Measurements from ENCODE around the gene SRD5A3.
A peak's percentile ranks its signal among the peaks of the same experiment; 100 is the strongest.

The SRD5A3 gene

GRCh38 chr4:55373461-55373860 is 27.4 kb downstream of the SRD5A3 start:
- Histone ChIP-seq H3K27ac (ENCODE audit: low read depth, low read length, severe bottlenecking) (no peak overlapping the region), H3K4me1 (ENCODE audit: control insufficient read depth, insufficient read depth, low read length, poor library complexity, severe bottlenecking) (no peaks in the 10 kb centered on the region)

GRCh38 chr4:55376698-55377097 is 30.7 kb downstream of the SRD5A3 start:
- H3K36me3 ChIP-seq (ENCODE audit: control insufficient read depth, insufficient read depth, low read length), result no peaks in the 10 kb centered on the region
- H3K9me3 ChIP-seq (ENCODE audit: control insufficient read depth, low read length), result no peaks in the 10 kb centered on the region
- whole genome bisulfite sequencing, 2 experiments (ENCODE audit: insufficient coverage in 2 of 2), result 89 to 92% methylated on average over 2 of the region's 2 CpGs
- H3K27ac ChIP-seq (ENCODE audit: low read depth, low read length, severe bottlenecking), result no peak overlapping the region
- H3K4me3 ChIP-seq (ENCODE audit: extremely low read depth, insufficient read depth, low read length, poor library complexity, severe bottlenecking), result no peak overlapping the region
- no peaks in the 10 kb centered on the region for H3K4me1 ChIP-seq (ENCODE audit: control insufficient read depth, insufficient read depth, low read length, poor library complexity, severe bottlenecking)

More at GRCh38 chr4:55373461-55373860, 27.4 kb downstream of the SRD5A3 start:
- H3K36me3 ChIP-seq (ENCODE audit: control insufficient read depth, insufficient read depth, low read length), result peaks cover 6% of the 10 kb centered on the region
- no peaks in the 10 kb centered on the region for H3K9me3 ChIP-seq (ENCODE audit: control insufficient read depth, low read length)
- H3K4me3 ChIP-seq (ENCODE audit: extremely low read depth, insufficient read depth, low read length, poor library complexity, severe bottlenecking), result no peak overlapping the region
- 100% methylated on average over 1 of the region's 1 CpG; no CpG with 5 or more reads in 1 of the 2 experiments for WGBS, 2 experiments (ENCODE audit: insufficient coverage in 2 of 2)

- Histone ChIP-seq H3K9me3 (ENCODE audit: control insufficient read depth, low read length) (no peaks in the 10 kb centered on the region), H3K4me1 (ENCODE audit: control insufficient read depth, insufficient read depth, low read length, poor library complexity, severe bottlenecking) (no peaks in the 10 kb centered on the region), H3K4me3 (ENCODE audit: extremely low read depth, insufficient read depth, low read length, poor library complexity, severe bottlenecking) (no peak overlapping the region), H3K36me3 (ENCODE audit: control insufficient read depth, insufficient read depth, low read length) (no peaks in the 10 kb centered on the region), H3K27ac (ENCODE audit: low read depth, low read length, severe bottlenecking) (no peak overlapping the region)
- 86 to 90% methylated on average over 7 to 8 of the region's 13 CpGs for WGBS, 2 experiments (ENCODE audit: insufficient coverage in 2 of 2)
These were observed 32.8 kb downstream of the SRD5A3 start for GRCh38 chr4:55378617-55379467.

GRCh38 chr4:55380576-55380975 is 34.5 kb downstream of the SRD5A3 start:
- Histone ChIP-seq H3K9me3 (ENCODE audit: control insufficient read depth, low read length) (no peaks in the 10 kb centered on the region), H3K4me1 (ENCODE audit: control insufficient read depth, insufficient read depth, low read length, poor library complexity, severe bottlenecking) (peaks cover 8% of the 10 kb centered on the region), H3K36me3 (ENCODE audit: control insufficient read depth, insufficient read depth, low read length) (no peaks in the 10 kb centered on the region), H3K4me3 (ENCODE audit: extremely low read depth, insufficient read depth, low read length, poor library complexity, severe bottlenecking) (no peak overlapping the region), H3K27ac (ENCODE audit: low read depth, low read length, severe bottlenecking) (no peak overlapping the region)
- 90 to 100% methylated on average over 1 of the region's 2 CpGs for WGBS, 2 experiments (ENCODE audit: insufficient coverage in 2 of 2)

GRCh38 chr4:55381502-55381901 is 35.5 kb downstream of the SRD5A3 start:
- no peak overlapping the region for H3K4me3 ChIP-seq (ENCODE audit: extremely low read depth, insufficient read depth, low read length, poor library complexity, severe bottlenecking)
- H3K27ac ChIP-seq (ENCODE audit: low read depth, low read length, severe bottlenecking), result no peak overlapping the region
- H3K4me1 ChIP-seq (ENCODE audit: control insufficient read depth, insufficient read depth, low read length, poor library complexity, severe bottlenecking), result peaks cover 16% of the 10 kb centered on the region
- H3K9me3 ChIP-seq (ENCODE audit: control insufficient read depth, low read length), result no peaks in the 10 kb centered on the region
- 80 to 96% methylated on average over 5 of the region's 7 CpGs for WGBS, 2 experiments (ENCODE audit: insufficient coverage in 2 of 2)
- H3K36me3 ChIP-seq (ENCODE audit: control insufficient read depth, insufficient read depth, low read length), result no peaks in the 10 kb centered on the region

GRCh38 chr4:55382488-55383003 is 36.5 kb downstream of the SRD5A3 start:
- Histone ChIP-seq H3K27ac (ENCODE audit: low read depth, low read length, severe bottlenecking) (no peak overlapping the region), H3K9me3 (ENCODE audit: control insufficient read depth, low read length) (no peaks in the 10 kb centered on the region), H3K4me3 (ENCODE audit: extremely low read depth, insufficient read depth, low read length, poor library complexity, severe bottlenecking) (no peak overlapping the region), H3K4me1 (ENCODE audit: control insufficient read depth, insufficient read depth, low read length, poor library complexity, severe bottlenecking) (peaks cover 21% of the 10 kb centered on the region), H3K36me3 (ENCODE audit: control insufficient read depth, insufficient read depth, low read length) (no peaks in the 10 kb centered on the region)
- WGBS, 2 experiments (ENCODE audit: insufficient coverage in 2 of 2), result 83% methylated on average over 2 of the region's 3 CpGs; no CpG with 5 or more reads in 1 of the 2 experiments

- H3K4me1 ChIP-seq (ENCODE audit: control insufficient read depth, insufficient read depth, low read length, poor library complexity, severe bottlenecking), result peaks cover 21% of the 10 kb centered on the region
- H3K9me3 ChIP-seq (ENCODE audit: control insufficient read depth, low read length), result no peaks in the 10 kb centered on the region
- peak overlapping the region; percentile 66 for H3K27ac ChIP-seq (ENCODE audit: low read depth, low read length, severe bottlenecking)
- H3K36me3 ChIP-seq (ENCODE audit: control insufficient read depth, insufficient read depth, low read length), result no peaks in the 10 kb centered on the region
- H3K4me3 ChIP-seq (ENCODE audit: extremely low read depth, insufficient read depth, low read length, poor library complexity, severe bottlenecking), result no peak overlapping the region
- 93% methylated on average over 2 of the region's 3 CpGs; no CpG with 5 or more reads in 1 of the 2 experiments for WGBS, 2 experiments (ENCODE audit: insufficient coverage in 2 of 2)
These were observed 39.2 kb downstream of the SRD5A3 start for GRCh38 chr4:55385201-55385649.

- H3K27ac ChIP-seq (ENCODE audit: low read depth, low read length, severe bottlenecking), result no peak overlapping the region
- peaks cover 21% of the 10 kb centered on the region for H3K4me1 ChIP-seq (ENCODE audit: control insufficient read depth, insufficient read depth, low read length, poor library complexity, severe bottlenecking)
- no peak overlapping the region for H3K4me3 ChIP-seq (ENCODE audit: extremely low read depth, insufficient read depth, low read length, poor library complexity, severe bottlenecking)
- H3K9me3 ChIP-seq (ENCODE audit: control insufficient read depth, low read length), result no peaks in the 10 kb centered on the region
- no peaks in the 10 kb centered on the region for H3K36me3 ChIP-seq (ENCODE audit: control insufficient read depth, insufficient read depth, low read length)
These were observed 40.0 kb downstream of the SRD5A3 start for GRCh38 chr4:55386073-55386472.

GRCh38 chr4:55386840-55387239 is 40.8 kb downstream of the SRD5A3 start:
- Histone ChIP-seq H3K27ac (ENCODE audit: low read depth, low read length, severe bottlenecking) (no peak overlapping the region), H3K36me3 (ENCODE audit: control insufficient read depth, insufficient read depth, low read length) (no peaks in the 10 kb centered on the region), H3K4me3 (ENCODE audit: extremely low read depth, insufficient read depth, low read length, poor library complexity, severe bottlenecking) (no peak overlapping the region), H3K9me3 (ENCODE audit: control insufficient read depth, low read length) (no peaks in the 10 kb centered on the region), H3K4me1 (ENCODE audit: control insufficient read depth, insufficient read depth, low read length, poor library complexity, severe bottlenecking) (peaks cover 21% of the 10 kb centered on the region)
- 100% methylated on average over 2 of the region's 2 CpGs; no CpG with 5 or more reads in 1 of the 2 experiments for WGBS, 2 experiments (ENCODE audit: insufficient coverage in 2 of 2)

- Histone ChIP-seq H3K4me3 (ENCODE audit: extremely low read depth, insufficient read depth, low read length, poor library complexity, severe bottlenecking) (no peak overlapping the region), H3K36me3 (ENCODE audit: control insufficient read depth, insufficient read depth, low read length) (peaks cover 4% of the 10 kb centered on the region), H3K27ac (ENCODE audit: low read depth, low read length, severe bottlenecking) (no peak overlapping the region), H3K9me3 (ENCODE audit: control insufficient read depth, low read length) (no peaks in the 10 kb centered on the region), H3K4me1 (ENCODE audit: control insufficient read depth, insufficient read depth, low read length, poor library complexity, severe bottlenecking) (no peaks in the 10 kb centered on the region)
- 68 to 100% methylated on average over 2 of the region's 4 CpGs for WGBS, 2 experiments (ENCODE audit: insufficient coverage in 2 of 2)
These were observed 47.6 kb downstream of the SRD5A3 start for GRCh38 chr4:55393461-55394320.

All from mesodermal cell (in vitro differentiated cells).